ENCODE results near the gene SYT6. TPM values are rescaled to one million over a fixed set of nuclear protein-coding genes. Genes with fewer than 3 reads are reported as not detected.

SYT6 gene
- total RNA-seq, 1 experiment from 2014 or later, result 77.2 TPM

GRCh38 chr1:114173680-114174079 lies 20.0 kb upstream of the SYT6 start:
- no peak overlapping the region for H2BK5ac ChIP-seq (ENCODE audit: insufficient read length, low read length)
- H3K9me3 ChIP-seq (ENCODE audit: control insufficient read depth, low read depth, low read length), result no peaks in the 10 kb centered on the region
- no peak overlapping the region for H2AK5ac ChIP-seq (ENCODE audit: insufficient read length, low read length)
- H3K4me1 ChIP-seq (ENCODE audit: insufficient read depth, low read length), result peaks cover 2% of the 10 kb centered on the region; the same call in 1 of the 2 replicates
- no peak overlapping the region for H2BK15ac ChIP-seq (ENCODE audit: low read depth, low read length)
- no peak overlapping the region for H3K14ac ChIP-seq (ENCODE audit: insufficient read depth, low read length)
- H2BK20ac ChIP-seq (ENCODE audit: low read depth, low read length, poor library complexity, severe bottlenecking), result no peak overlapping the region
- no peak overlapping the region for H3K4me2 ChIP-seq (ENCODE audit: insufficient read depth, insufficient read length, low read length)
- no peak overlapping the region for H4K91ac ChIP-seq (ENCODE audit: insufficient read length, low read depth, low read length)
- Mint-ChIP-seq H3K9me3 (no peaks in the 10 kb centered on the region), H3K36me3 (ENCODE audit: insufficient read depth in 1 of 3, low read depth in 3 of 3) (no peaks in the 10 kb centered on the region), H3K27ac (no peak overlapping the region), H3K4me1 (0 out of 4 replicates have a peak, but pooled peaks cover 0 to 3% of the 10 kb centered on the region in 2 experiments), H3K27me3 (ENCODE audit: low read depth) (peaks cover 1% of the 10 kb centered on the region; the same call in 1 of the 2 replicates), H3K4me3 (no peak overlapping the region)
- H3K4ac ChIP-seq (ENCODE audit: low read depth, low read length), result no peak overlapping the region
- H2BK12ac ChIP-seq (ENCODE audit: insufficient read length, low read depth, low read length), result no peak overlapping the region
- H3K79me1 ChIP-seq (ENCODE audit: insufficient read depth, low read depth, low read length, poor library complexity, severe bottlenecking), result no peaks in the 10 kb centered on the region
- no peak for DNase-seq
- H3K27me3 ChIP-seq (ENCODE audit: insufficient read depth, low read length), result no peaks in the 10 kb centered on the region
- WGBS (ENCODE audit: extremely low coverage, insufficient read length, low lambda C conversion rate), result no CpG with 5 or more reads among the region's 5 CpGs
- H4K5ac ChIP-seq (ENCODE audit: insufficient read length, low read depth, low read length), result no peak overlapping the region
- H4K20me1 ChIP-seq (ENCODE audit: control insufficient read depth, insufficient read depth, insufficient read length), result no peaks in the 10 kb centered on the region
- no peaks in the 10 kb centered on the region for H3K79me2 ChIP-seq (ENCODE audit: insufficient read depth, low read length)
- H3K23ac ChIP-seq (ENCODE audit: insufficient read length, low read depth, low read length), result no peak overlapping the region
- no peak overlapping the region for H3T11ph ChIP-seq (ENCODE audit: low read length)
- no peak overlapping the region for H2AFZ ChIP-seq (ENCODE audit: low read length)
- H4K8ac ChIP-seq (replicated peaks; ENCODE audit: insufficient read length, low read depth, low read length), result no peak overlapping the region
- H3K56ac ChIP-seq (ENCODE audit: insufficient read length, low read depth, low read length), result no peak overlapping the region
- H3K9ac ChIP-seq (ENCODE audit: extremely low read depth, insufficient read length, low read length), result no peak overlapping the region
- H3K18ac ChIP-seq (ENCODE audit: insufficient read length, low read depth, low read length), result no peak overlapping the region
- TF ChIP-seq CTCF (conservative IDR thresholded peaks at IDR 0.05), result no peak
- H2BK120ac ChIP-seq (ENCODE audit: low read depth, low read length, poor library complexity, severe bottlenecking), result no peak overlapping the region
- no peak overlapping the region for H3K27ac ChIP-seq (ENCODE audit: insufficient read length, low read depth, low read length)
- H3K23me2 ChIP-seq (ENCODE audit: insufficient read length, low read depth, low read length, poor library complexity, severe bottlenecking), result no peaks in the 10 kb centered on the region
